GM12864 (cell line): ENCODE results near the gene OR6B1.

Experiments
- DNase-seq: peaks from one replicate; pipeline ENCODE4 v3.0.0-alpha.2; 2011; ENCODE audit warnings: low read depth
- H3K4me3 ChIP-seq: 2 replicates; pipeline ENCODE4 v1.5.1; 2011; ENCODE audit warnings: mild to moderate bottlenecking, low read depth, low read length, control low read depth
- TF ChIP-seq, protein P1 (sequence below): IDR thresholded peaks from 2 replicates; pipeline ENCODE4 v1.5.1; 2011; ENCODE audit warnings: low read depth, mild to moderate bottlenecking, moderate library complexity, low read length, control low read depth, inconsistent platforms; ENCODE audit errors: missing control alignments

OR6B1 gene

DNA sequence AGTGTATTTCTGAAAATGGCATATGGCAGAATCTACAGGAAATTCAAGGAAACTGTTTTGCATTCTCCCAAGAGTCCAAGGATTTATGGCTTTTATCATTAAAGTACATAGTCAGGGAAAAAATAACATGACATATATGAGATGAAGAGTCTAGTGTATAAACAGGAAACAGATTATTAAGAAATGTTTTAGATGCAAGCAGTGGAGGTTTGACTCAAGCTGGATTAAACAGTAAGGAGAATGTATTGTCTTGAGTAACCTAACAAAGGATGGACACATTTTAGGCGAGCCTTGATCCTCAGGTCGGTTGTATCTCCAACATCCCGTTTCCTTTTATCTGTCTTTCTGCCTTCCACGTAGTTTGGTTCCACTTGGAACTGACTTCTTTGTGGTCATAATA, 17.9 kb downstream of the OR6B1 start:
- TF ChIP-seq, protein P1, sequence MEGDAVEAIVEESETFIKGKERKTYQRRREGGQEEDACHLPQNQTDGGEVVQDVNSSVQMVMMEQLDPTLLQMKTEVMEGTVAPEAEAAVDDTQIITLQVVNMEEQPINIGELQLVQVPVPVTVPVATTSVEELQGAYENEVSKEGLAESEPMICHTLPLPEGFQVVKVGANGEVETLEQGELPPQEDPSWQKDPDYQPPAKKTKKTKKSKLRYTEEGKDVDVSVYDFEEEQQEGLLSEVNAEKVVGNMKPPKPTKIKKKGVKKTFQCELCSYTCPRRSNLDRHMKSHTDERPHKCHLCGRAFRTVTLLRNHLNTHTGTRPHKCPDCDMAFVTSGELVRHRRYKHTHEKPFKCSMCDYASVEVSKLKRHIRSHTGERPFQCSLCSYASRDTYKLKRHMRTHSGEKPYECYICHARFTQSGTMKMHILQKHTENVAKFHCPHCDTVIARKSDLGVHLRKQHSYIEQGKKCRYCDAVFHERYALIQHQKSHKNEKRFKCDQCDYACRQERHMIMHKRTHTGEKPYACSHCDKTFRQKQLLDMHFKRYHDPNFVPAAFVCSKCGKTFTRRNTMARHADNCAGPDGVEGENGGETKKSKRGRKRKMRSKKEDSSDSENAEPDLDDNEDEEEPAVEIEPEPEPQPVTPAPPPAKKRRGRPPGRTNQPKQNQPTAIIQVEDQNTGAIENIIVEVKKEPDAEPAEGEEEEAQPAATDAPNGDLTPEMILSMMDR, result no peak
- H3K4me3 ChIP-seq, result no peak overlapping the region
- no peak for DNase-seq

DNA sequence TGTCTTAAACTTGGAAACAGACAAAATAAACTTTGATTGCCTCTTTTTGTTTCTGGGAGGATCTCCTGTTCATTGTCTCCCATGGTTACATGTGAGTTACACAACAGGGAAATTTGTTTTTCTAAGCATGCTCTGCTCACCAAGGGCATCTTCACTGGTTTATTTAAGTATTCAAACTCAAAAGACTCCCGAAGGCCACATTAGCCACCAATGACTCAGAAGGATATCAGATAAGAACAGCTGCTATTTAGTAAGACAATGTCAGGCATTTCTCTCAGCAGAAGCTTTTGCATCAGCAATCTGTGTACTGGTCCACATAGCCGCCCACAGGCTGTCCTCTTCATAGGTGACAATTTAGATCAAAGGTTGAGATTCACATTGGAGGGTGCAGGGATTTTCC, 19.3 kb downstream of the OR6B1 start:
- no peak for DNase-seq
- TF ChIP-seq, protein P1, result no peak
- H3K4me3 ChIP-seq, result no peak overlapping the region

DNA sequence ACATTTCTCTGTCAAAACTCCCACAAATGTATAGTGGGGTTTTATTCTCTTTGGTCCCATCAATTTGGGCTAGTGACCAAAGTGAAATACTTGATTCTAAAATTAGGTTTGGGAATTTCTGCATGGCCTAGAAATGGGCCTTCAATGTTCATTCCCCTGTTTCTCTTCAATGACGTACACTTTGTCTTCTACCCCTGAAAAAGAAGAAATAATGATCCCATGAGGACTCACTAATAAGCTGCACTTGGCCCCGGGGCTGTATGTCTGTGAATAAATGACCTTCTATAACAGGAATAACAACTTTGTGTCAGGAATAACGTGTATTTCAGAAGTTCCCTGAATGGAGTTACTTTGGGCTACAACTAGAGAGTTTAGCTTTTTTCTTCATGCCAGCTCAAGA, 20.2 kb downstream of the OR6B1 start:
- no peak overlapping the region for H3K4me3 ChIP-seq
- no peak for DNase-seq
- TF ChIP-seq, protein P1, result no peak

DNA sequence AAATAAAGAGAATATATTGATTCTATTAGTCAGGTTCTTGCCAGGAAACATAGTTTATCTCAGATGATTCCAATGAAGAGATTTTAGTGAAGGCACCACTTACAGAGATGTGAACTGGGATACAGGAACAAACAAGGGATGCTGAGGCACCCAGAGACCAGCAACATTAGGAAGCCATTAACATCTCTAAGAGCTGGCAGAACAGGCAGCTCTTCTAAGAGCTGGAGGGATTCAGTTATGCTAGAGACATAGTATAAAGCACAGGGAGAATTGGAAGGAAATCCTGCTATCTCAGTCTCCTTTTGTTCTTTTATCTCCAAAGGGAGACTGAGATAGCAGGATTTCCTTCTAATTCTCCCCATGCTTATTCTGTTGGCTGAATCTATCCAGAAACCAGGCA, 22.0 kb downstream of the OR6B1 start:
- TF ChIP-seq, protein P1, result no peak
- H3K4me3 ChIP-seq, result no peak overlapping the region
- no peak for DNase-seq

DNA sequence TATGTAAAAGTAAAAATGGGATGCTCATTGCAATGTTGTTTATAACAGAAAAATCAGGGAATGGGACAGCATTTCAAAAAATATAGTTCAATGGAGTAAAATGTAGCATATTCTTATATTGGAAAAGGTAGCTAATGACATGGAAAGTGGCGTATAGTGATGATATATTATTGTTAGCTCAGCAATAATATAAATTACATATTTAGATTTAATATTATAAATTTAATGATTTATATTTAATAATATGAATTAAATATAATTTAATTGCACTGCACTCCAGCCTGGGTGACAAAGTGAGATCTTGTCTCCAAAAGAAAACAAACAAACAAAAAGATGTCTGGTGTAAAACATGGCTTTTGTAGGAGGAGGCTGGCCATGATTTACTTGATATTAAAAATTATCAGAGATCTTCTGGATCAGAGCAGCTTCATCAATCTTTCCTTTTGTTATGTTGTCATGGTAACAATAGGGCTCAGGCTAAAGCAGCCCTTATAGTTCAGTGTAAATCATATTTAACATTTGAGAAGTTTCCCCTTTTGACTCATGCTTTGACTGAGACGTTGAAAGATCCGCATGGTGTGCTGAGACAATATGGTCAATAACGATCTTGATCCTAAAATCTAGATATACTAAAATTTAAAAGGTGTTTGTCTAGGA, 23.2 kb downstream of the OR6B1 start:
- DNase-seq, result no peak
- TF ChIP-seq, protein P1, result no peak
- no peak overlapping the region for H3K4me3 ChIP-seq

DNA sequence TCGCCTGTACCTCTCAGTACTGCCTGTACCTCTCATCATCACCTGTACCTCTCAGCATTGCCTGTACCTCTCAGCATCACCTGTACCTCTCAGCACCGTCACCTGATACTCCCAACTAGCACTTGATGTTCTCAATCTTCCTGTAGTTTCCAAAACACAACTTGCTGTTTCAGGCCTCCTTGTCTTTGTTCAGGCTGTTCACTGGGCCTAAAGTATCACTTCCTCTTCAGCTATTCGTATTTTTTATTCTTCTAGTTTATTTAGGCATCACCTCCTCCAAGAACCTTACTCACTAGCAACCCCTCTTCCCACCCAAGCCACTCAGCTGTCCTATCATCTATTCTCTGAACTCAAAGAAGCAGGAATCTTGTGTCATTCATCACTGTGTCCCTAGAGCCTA, 24.1 kb downstream of the OR6B1 start:
- DNase-seq, result no peak
- H3K4me3 ChIP-seq, result no peak overlapping the region
- TF ChIP-seq, protein P1, result no peak

DNA sequence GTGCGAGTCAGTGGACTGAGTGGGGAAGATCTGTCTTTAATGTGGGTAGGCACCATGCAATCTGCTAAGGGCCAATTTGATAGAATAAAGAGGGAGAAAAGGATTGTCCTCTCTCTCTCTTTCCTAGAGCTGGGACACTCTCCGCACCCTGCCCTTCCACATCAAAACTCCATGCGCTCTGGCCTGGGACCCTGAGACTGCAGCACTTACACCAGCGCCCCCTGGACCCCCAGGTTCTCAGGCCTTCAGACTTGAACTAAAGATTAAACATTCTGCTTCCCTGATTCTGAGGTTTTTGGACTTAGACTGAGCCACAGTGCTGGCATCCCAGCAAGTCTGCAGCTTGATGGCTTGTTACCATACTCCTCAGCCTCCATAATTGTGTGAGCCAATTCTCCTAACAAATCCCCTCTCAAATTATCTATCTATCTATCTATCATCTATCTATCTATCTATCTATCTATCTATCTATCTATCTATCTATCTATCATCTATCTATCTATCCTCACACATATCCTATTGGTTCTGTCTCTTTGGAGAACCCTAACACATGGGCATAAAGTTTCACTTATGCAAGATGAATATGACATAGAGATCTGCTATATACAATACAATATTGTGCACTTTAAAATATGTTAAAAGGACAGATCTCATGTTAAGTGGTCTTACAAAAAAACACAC, 26.2 kb downstream of the OR6B1 start:
- H3K4me3 ChIP-seq, result no peak overlapping the region
- DNase-seq, result no peak
- TF ChIP-seq, protein P1, result no peak
